Activated CD4-positive, alpha-beta T cell treated with anti-CD3 and anti-CD28 coated beads, Interleukin-2, amount 10 ng/mL, durations not matched to agents 7 days and 5 days (primary cell): Measurements from ENCODE around the gene GRB7. TPM values are rescaled to one million over a fixed set of nuclear protein-coding genes. Genes with fewer than 3 reads are reported as not detected.

Source experiments
- CTCF ChIA-PET: fragments of 350-600 bp; sonication (Branson Sonifier 250); formaldehyde crosslinking; loops from one replicate; lab custom pipeline; 2021; ENCODE audit warnings: antibody characterized with exemption; lab: Charles Lee
- POLR2A ChIA-PET: fragments of 350-600 bp; sonication (Branson Sonifier 250); formaldehyde crosslinking; loops from one replicate; lab custom pipeline; 2021; ENCODE audit warnings: antibody characterized with exemption; lab: Charles Lee
- DNase-seq: peaks from one replicate; pipeline ENCODE4 v3.0.0-alpha.2; 2020
- H3K27ac Mint-ChIP-seq: one replicate; pipeline ENCODE4 v1.8.0; 2021; ENCODE audit warnings: mild to moderate bottlenecking, moderate library complexity, mixed read lengths
- H3K27me3 Mint-ChIP-seq: one replicate; pipeline ENCODE4 v1.8.0; 2021; ENCODE audit warnings: mixed read lengths
- H3K36me3 Mint-ChIP-seq: one replicate; pipeline ENCODE4 v1.8.0; 2021; ENCODE audit warnings: low read depth, mixed read lengths
- H3K4me1 Mint-ChIP-seq: one replicate; pipeline ENCODE4 v1.8.0; 2021; ENCODE audit warnings: mixed read lengths
- H3K4me3 Mint-ChIP-seq: one replicate; pipeline ENCODE4 v1.8.0; 2021; ENCODE audit warnings: mild to moderate bottlenecking, moderate library complexity, mixed read lengths
- H3K9me3 Mint-ChIP-seq: one replicate; pipeline ENCODE4 v1.8.0; 2021; ENCODE audit warnings: mixed read lengths
- total RNA-seq, 2 experiments: library from RNA; stranded (reverse); gene quantifications; one replicate each; pipeline ENCODE4 v1.2.3, GENCODE V29; 2021

Gene GRB7
- total RNA-seq, 2 experiments from 2014 or later, result 0.69 to 0.81 TPM

GRCh38 chr17:39727556-39727955 lies 10.2 kb upstream of the GRB7 start:
- Mint-ChIP-seq H3K4me1 (peaks cover 22% of the 10 kb centered on the region), H3K27ac (no peak overlapping the region), H3K36me3 (peaks cover 23% of the 10 kb centered on the region), H3K4me3 (no peak overlapping the region), H3K9me3 (no peaks in the 10 kb centered on the region), H3K27me3 (no peaks in the 10 kb centered on the region)
- no peak for DNase-seq
- CTCF ChIA-PET, result interaction anchor here (1.0 to 3.3 kb wide), 2 partner anchors 48 to 61 kb away, joined by 3 to 17 read pairs; no protein-coding TSS in a partner anchor
- POLR2A ChIA-PET, result no interaction called here

DNA sequence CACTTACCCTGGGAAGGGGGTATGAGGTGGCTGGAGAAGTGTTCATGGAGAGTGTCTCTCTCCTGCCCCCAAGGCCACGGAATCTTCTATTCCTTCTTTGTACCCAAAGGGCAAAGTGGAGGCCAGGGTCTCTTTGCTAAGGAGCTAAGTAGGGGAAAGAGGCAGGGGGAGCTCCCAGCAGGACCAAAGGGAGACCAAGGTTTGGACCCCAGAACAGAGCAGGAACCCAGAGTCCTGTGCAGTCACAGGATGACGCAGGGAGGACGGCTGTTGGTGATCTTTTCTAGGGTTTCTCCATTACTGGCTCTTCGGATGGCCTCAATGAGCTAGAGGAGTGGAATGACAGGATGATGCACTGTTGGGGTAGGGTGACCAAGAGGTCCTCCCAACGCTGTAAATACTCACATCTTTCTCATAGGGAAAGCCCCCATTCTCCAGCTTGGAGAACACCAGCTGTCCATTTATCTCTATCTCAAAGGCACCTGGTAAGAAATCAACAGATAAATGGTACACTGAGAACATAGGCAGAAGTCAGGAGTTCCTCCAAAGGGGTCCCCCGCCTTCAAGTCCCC lies 8.4 kb upstream of the GRB7 start:
- H3K27me3 Mint-ChIP-seq, result no peaks in the 10 kb centered on the region
- POLR2A ChIA-PET, result interaction anchor here (1.4 kb wide), 1 partner anchor 42 kb away, joined by 3 read pairs; the partner anchor contains the start of gene PGAP3
- peak overlapping the region; percentile 91 for H3K4me3 Mint-ChIP-seq
- H3K4me1 Mint-ChIP-seq, result peaks cover 22% of the 10 kb centered on the region
- peaks cover 23% of the 10 kb centered on the region for H3K36me3 Mint-ChIP-seq
- CTCF ChIA-PET, result interaction anchor here (0.6 to 3.9 kb wide), 35 partner anchors 9 to 251 kb away, joined by 3 to 24 read pairs (median 4); partner anchors contain the start of genes ERBB2, PGAP3 and PSMD3
- no peak for DNase-seq
- H3K9me3 Mint-ChIP-seq, result no peaks in the 10 kb centered on the region
- H3K27ac Mint-ChIP-seq, result peak overlapping the region; percentile 95

DNA sequence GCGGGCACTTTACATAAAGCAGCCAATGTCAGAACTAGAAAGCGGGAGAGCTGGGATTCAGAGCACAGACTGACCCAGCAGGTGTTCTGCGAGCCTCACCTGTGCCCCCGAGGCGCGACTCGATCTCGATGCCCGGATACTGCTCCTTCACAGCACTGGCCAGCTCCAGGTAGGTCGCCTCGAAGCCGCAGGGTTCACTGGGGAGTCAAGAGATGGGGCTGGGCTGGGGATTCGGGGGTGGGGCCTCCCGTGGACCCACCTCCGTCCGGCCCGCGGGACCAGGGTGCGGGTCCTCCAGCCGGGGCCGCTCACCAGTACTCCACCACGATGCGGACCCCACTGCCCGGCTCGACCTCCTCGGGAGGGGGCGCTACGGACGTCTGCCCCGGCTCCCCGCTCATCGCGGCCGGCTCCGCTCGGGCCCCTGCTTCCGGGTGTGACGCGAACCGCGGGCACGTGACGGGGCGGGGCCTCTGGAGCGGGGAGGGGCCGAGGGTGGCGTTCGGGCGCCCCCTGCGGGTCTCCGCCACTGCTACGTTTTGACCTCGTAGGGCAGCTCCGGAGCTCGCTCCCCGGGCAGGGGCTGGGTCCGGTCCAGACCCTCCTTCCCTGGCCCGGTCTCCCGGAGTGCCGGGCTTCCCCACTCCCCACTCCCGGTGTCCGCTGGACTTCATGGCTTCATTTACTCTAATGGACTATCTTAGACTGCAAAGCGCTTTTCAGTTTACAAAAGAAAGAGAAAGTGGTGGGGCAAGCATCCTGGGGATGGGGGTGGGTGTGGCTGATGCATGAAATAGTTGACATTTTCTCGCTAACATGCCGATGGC lies 7.4 kb upstream of the GRB7 start, which contains the start of gene MIEN1:
TSS of gene MIEN1 (minus strand) at position 438 of the 827 bp plus-strand sequence. CDS start at position 401, 37 bp downstream.
- Mint-ChIP-seq H3K4me1 (peaks cover 22% of the 10 kb centered on the region), H3K27ac (peak within 1 kb of the TSS; percentile 95), H3K36me3 (peaks cover 23% of the 10 kb centered on the region), H3K4me3 (peak within 1 kb of the TSS; percentile 91), H3K27me3 (no peaks in the 10 kb centered on the region), H3K9me3 (no peaks in the 10 kb centered on the region)
- ChIA-PET CTCF (interaction anchor here (0.6 to 3.9 kb wide), 42 partner anchors 9 to 369 kb away, joined by 3 to 24 read pairs (median 4); partner anchors contain the start of genes ERBB2, PGAP3 and PSMD3), POLR2A (interaction anchor here (1.4 kb wide), 1 partner anchor 42 kb away, joined by 3 read pairs; the partner anchor contains the start of gene PGAP3)
- DNase-seq, result peak; percentile 93

DNA sequence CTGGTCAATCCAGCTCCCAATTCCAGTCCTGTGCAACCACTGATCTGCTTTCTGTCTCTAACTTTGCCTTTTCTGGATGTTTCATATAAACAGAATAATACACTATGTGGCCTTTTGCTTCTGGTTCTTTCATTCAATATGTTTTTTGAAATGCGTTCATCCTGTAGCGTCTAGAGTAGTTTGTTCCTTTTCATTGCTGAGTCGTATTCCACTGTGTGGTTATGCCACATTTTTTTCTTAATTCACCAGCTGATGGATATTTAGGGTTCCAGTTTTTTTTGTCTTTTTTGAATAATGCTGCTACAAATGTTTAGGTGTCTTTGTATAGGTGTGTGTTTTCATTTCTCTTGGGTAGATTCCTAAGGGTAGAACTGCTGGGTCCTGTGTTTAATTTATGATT lies 5.2 kb upstream of the GRB7 start:
- Mint-ChIP-seq H3K36me3 (peaks cover 12% of the 10 kb centered on the region), H3K27me3 (peaks cover 3% of the 10 kb centered on the region), H3K4me3 (no peak overlapping the region), H3K4me1 (peaks cover 27% of the 10 kb centered on the region), H3K9me3 (no peaks in the 10 kb centered on the region), H3K27ac (no peak overlapping the region)
- POLR2A ChIA-PET, result no interaction called here
- DNase-seq, result no peak
- CTCF ChIA-PET, result interaction anchor here (0.8 to 1.4 kb wide), 3 partner anchors 78 to 131 kb away, joined by 3 to 4 read pairs (median 3); partner anchors contain the start of gene IKZF3

DNA sequence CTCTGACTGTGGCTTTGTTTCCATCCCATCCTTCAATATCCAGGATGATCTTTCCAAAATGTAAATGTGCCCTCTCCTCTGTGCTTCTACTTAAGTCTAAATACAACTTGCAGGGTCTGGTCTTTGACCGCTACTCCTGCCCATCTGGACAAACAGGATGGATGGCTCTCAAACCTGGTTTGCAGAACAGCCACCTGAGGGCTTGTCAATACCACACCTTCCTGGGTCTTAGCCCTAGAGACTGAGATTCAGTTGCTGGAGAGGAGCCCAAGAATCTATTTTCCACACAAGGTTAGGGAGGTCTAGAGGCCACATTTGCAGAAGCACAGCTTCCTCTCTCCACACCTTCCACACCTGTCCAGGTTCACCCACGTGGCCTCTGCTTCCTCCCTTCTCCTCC lies 1.9 kb upstream of the GRB7 start:
- peaks cover 3% of the 10 kb centered on the region for H3K36me3 Mint-ChIP-seq
- peaks cover 37% of the 10 kb centered on the region for H3K4me1 Mint-ChIP-seq
- DNase-seq, result no peak
- H3K4me3 Mint-ChIP-seq, result no peak overlapping the region
- peaks cover 6% of the 10 kb centered on the region for H3K27me3 Mint-ChIP-seq
- ChIA-PET POLR2A (no interaction called here), CTCF (interaction anchor here (1.7 kb wide), 1 partner anchor 114 kb away, joined by 5 read pairs; no protein-coding TSS in a partner anchor)
- no peak overlapping the region for H3K27ac Mint-ChIP-seq
- H3K9me3 Mint-ChIP-seq, result no peaks in the 10 kb centered on the region

DNA sequence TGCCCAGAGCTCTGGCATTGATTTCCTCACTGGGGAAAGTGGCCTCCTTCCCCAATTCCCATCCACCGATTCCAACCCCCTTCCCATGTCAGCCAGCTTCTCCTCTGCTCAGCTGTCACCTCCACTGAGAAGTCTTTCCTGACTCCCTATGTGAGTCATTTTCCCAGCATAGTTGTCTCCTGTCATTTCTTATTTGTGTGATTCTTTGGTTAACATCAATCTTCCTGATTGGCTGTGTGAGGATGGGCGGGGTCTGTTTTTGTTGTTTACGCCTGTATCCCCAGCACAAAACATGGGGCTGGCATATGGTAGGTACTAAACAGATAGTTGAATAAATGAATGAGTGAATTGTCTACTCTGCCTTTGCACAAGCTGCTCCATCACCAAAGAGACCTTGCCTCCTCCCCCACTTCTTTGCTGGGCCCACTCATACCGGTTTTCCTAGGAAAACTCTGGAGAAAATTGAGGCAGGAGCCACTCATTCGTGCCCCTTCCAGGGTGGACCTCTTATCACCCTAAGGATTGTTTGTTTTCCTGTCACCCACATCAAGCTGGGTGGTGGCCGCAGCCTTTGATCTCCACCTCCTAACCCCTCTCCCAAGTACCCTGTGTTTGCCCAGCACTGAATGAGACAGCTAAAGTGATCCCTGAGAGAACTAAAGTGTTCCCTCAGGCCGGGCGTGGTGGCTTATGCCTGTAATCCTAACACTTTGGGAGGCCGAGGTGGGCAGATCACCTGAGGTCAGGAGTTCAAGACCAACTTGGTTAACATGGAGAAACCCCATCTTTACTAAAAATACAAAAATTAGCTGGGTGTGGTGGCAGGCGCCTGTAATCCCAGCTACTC lies 1.2 kb upstream of the GRB7 start:
- Mint-ChIP-seq H3K4me1 (peaks cover 38% of the 10 kb centered on the region), H3K27me3 (peaks cover 6% of the 10 kb centered on the region), H3K36me3 (peaks cover 3% of the 10 kb centered on the region), H3K9me3 (no peaks in the 10 kb centered on the region), H3K27ac (peak overlapping the region; percentile 41), H3K4me3 (no peak overlapping the region)
- CTCF ChIA-PET, result interaction anchor here (0.6 to 1.7 kb wide), 2 partner anchors 115 to 182 kb away, joined by 3 to 5 read pairs; no protein-coding TSS in a partner anchor
- POLR2A ChIA-PET, result no interaction called here
- no peak for DNase-seq

- Mint-ChIP-seq H3K27ac (no peak overlapping the region), H3K4me3 (no peak overlapping the region), H3K9me3 (no peaks in the 10 kb centered on the region), H3K36me3 (peaks cover 3% of the 10 kb centered on the region), H3K27me3 (peaks cover 6% of the 10 kb centered on the region), H3K4me1 (peaks cover 38% of the 10 kb centered on the region)
- CTCF ChIA-PET, result interaction anchor here (1.7 kb wide), 1 partner anchor 116 kb away, joined by 5 read pairs; no protein-coding TSS in a partner anchor
- DNase-seq, result no peak
- POLR2A ChIA-PET, result no interaction called here
These were observed 455 bp upstream of the GRB7 start for GRCh38 chr17:39737206-39737759.

DNA sequence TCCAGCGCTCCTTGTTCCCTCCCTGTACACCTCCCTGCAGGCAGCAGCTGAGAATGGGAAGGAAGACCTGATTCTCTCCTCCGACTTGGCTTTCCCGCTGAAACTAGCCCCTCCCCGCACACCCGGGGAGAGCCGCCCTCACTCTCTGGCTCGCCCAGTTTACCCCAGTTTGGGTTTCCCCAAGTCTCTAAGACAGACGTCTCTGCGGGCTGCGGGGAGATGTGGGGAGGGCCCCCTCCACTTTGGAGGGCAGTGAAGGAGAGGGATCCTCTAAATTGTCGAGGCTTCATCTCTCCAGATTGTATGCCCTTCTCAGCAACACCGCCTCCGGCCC lies 797 bp downstream of the GRB7 start:
- peaks cover 3% of the 10 kb centered on the region for H3K36me3 Mint-ChIP-seq
- H3K27ac Mint-ChIP-seq, result peak overlapping the region; percentile 68
- CTCF ChIA-PET, result interaction anchor here (2.1 kb wide), 1 partner anchor 8 kb away, joined by 9 read pairs; the partner anchor contains the start of gene MIEN1
- peak overlapping the region; percentile 60 for H3K4me3 Mint-ChIP-seq
- peaks cover 6% of the 10 kb centered on the region for H3K27me3 Mint-ChIP-seq
- peak; percentile 46 for DNase-seq
- POLR2A ChIA-PET, result no interaction called here
- no peaks in the 10 kb centered on the region for H3K9me3 Mint-ChIP-seq
- H3K4me1 Mint-ChIP-seq, result peaks cover 38% of the 10 kb centered on the region

GRCh38 chr17:39738983-39739884 lies 1.5 kb downstream of the GRB7 start:
- H3K27ac Mint-ChIP-seq, result peak overlapping the region; percentile 68
- peaks cover 3% of the 10 kb centered on the region for H3K36me3 Mint-ChIP-seq
- H3K4me3 Mint-ChIP-seq, result no peak overlapping the region
- POLR2A ChIA-PET, result no interaction called here
- no peaks in the 10 kb centered on the region for H3K9me3 Mint-ChIP-seq
- CTCF ChIA-PET, result interaction anchor here (2.1 kb wide), 1 partner anchor 9 kb away, joined by 9 read pairs; the partner anchor contains the start of gene MIEN1
- no peak for DNase-seq
- peaks cover 38% of the 10 kb centered on the region for H3K4me1 Mint-ChIP-seq
- peaks cover 6% of the 10 kb centered on the region for H3K27me3 Mint-ChIP-seq

GRCh38 chr17:39739885-39740356 lies 2.2 kb downstream of the GRB7 start:
- no peak for DNase-seq
- POLR2A ChIA-PET, result no interaction called here

More at GRCh38 chr17:39739885-39740356, 2.2 kb downstream of the GRB7 start:
- H3K4me3 Mint-ChIP-seq, result no peak overlapping the region
- peaks cover 3% of the 10 kb centered on the region for H3K36me3 Mint-ChIP-seq
- H3K27ac Mint-ChIP-seq, result no peak overlapping the region
- H3K4me1 Mint-ChIP-seq, result peaks cover 38% of the 10 kb centered on the region
- CTCF ChIA-PET, result interaction anchor here (2.1 kb wide), 1 partner anchor 10 kb away, joined by 9 read pairs; the partner anchor contains the start of gene MIEN1
- H3K27me3 Mint-ChIP-seq, result peaks cover 6% of the 10 kb centered on the region
- H3K9me3 Mint-ChIP-seq, result no peaks in the 10 kb centered on the region
